Measurements from ENCODE around the gene DYNC2LI1. TPM values are rescaled to one million over a fixed set of nuclear protein-coding genes. Genes with fewer than 3 reads are reported as not detected.

DYNC2LI1 gene
- total RNA-seq, 4 donors from 2014 or later: 19.5 to 37.3 (median 33.1) TPM

GRCh38 chr2:43798300-43798699 lies 24.5 kb downstream of the DYNC2LI1 start:
- Histone ChIP-seq H3K36me3 (peaks cover 0 to 44% (median 0%) of the 10 kb centered on the region in 3 donors), H3K27ac (no peak overlapping the region), H3K4me1 (no peaks in the 10 kb centered on the region), H3K4me3 (no peak overlapping the region), H3K27me3 (no peaks in the 10 kb centered on the region), H3K9me3 (no peaks in the 10 kb centered on the region)
- DNase-seq (ENCODE audit: low spot score in 2 of 2): no peak
- no peak for TF ChIP-seq CTCF (IDR thresholded peaks at IDR 0.05)
- no peak for TF ChIP-seq EP300 (IDR thresholded peaks at IDR 0.05)
- no peak for TF ChIP-seq POLR2A (IDR thresholded peaks at IDR 0.05)
- WGBS, 2 donors: 64 to 76% methylated on average over 4 of the region's 4 CpGs

GRCh38 chr2:43800894-43801293 lies 27.1 kb downstream of the DYNC2LI1 start:
- DNase-seq (ENCODE audit: low spot score in 2 of 2): no peak
- Histone ChIP-seq H3K9me3 (no peaks in the 10 kb centered on the region), H3K4me1 (no peaks in the 10 kb centered on the region), H3K36me3 (peaks cover 0 to 48% (median 0%) of the 10 kb centered on the region in 3 donors), H3K27me3 (no peaks in the 10 kb centered on the region), H3K27ac (no peak overlapping the region), H3K4me3 (no peak overlapping the region)
- TF ChIP-seq EP300 (IDR thresholded peaks at IDR 0.05) (no peak), POLR2A (IDR thresholded peaks at IDR 0.05) (no peak), CTCF (IDR thresholded peaks at IDR 0.05) (no peak)

- H3K9me3 ChIP-seq: no peaks in the 10 kb centered on the region
- WGBS, 2 donors: 94 to 95% methylated on average over 2 of the region's 2 CpGs
- DNase-seq (ENCODE audit: low spot score in 2 of 2): no peak
- no peaks in the 10 kb centered on the region for H3K4me1 ChIP-seq
- no peak overlapping the region for H3K27ac ChIP-seq
- no peak overlapping the region for H3K4me3 ChIP-seq
- peaks cover 0 to 50% (median 0%) of the 10 kb centered on the region in 3 donors for H3K36me3 ChIP-seq
- no peak for TF ChIP-seq POLR2A (IDR thresholded peaks at IDR 0.05)
- no peak for TF ChIP-seq EP300 (IDR thresholded peaks at IDR 0.05)
- TF ChIP-seq CTCF (IDR thresholded peaks at IDR 0.05): no peak
- no peaks in the 10 kb centered on the region for H3K27me3 ChIP-seq
Observed at GRCh38 chr2:43802135-43802534, 28.3 kb downstream of the DYNC2LI1 start.

- no peak overlapping the region for H3K27ac ChIP-seq
- TF ChIP-seq POLR2A (IDR thresholded peaks at IDR 0.05): no peak
- no peak for TF ChIP-seq CTCF (IDR thresholded peaks at IDR 0.05)
- TF ChIP-seq EP300 (IDR thresholded peaks at IDR 0.05): no peak
- WGBS, 2 donors: 73 to 74% methylated on average over 1 of the region's 1 CpG
- DNase-seq (ENCODE audit: low spot score in 2 of 2): no peak
- H3K4me1 ChIP-seq: no peaks in the 10 kb centered on the region
- no peaks in the 10 kb centered on the region for H3K9me3 ChIP-seq
- H3K4me3 ChIP-seq: no peak overlapping the region
- H3K27me3 ChIP-seq: no peaks in the 10 kb centered on the region
- peaks cover 0 to 50% (median 0%) of the 10 kb centered on the region in 3 donors for H3K36me3 ChIP-seq
Observed at GRCh38 chr2:43803113-43803512, 29.3 kb downstream of the DYNC2LI1 start.

GRCh38 chr2:43806719-43807031 lies 32.8 kb downstream of the DYNC2LI1 start:
- Histone ChIP-seq H3K4me3 (no peak overlapping the region), H3K9me3 (no peaks in the 10 kb centered on the region), H3K36me3 (peaks cover 0 to 78% (median 4%) of the 10 kb centered on the region in 3 donors), H3K27ac (no peak overlapping the region), H3K4me1 (no peaks in the 10 kb centered on the region), H3K27me3 (no peaks in the 10 kb centered on the region)
- TF ChIP-seq EP300 (IDR thresholded peaks at IDR 0.05) (no peak), POLR2A (IDR thresholded peaks at IDR 0.05) (no peak), CTCF (IDR thresholded peaks at IDR 0.05) (no peak)
- WGBS, 2 donors: 85 to 86% methylated on average over 2 of the region's 2 CpGs
- DNase-seq (ENCODE audit: low spot score in 2 of 2): no peak

Data from tibial nerve (tissue), 4 donors.